ACC112 (cell line): ENCODE measurements around the gene HMCN1.

Experiments
- H2AFZ ChIP-seq: fragments of 200-600 bp; sonication (generic); one replicate; pipeline ENCODE4 v1.6.0; 2017; ENCODE audit warnings: antibody characterized with exemption, low read length; ENCODE audit not compliant: unreplicated experiment
- H3K27ac ChIP-seq: fragments of 200-600 bp; sonication (generic); 2 replicates; pipeline ENCODE4 v1.5.1; 2014; ENCODE audit warnings: low read depth, mild to moderate bottlenecking, antibody characterized with exemption, low read length, moderate library complexity
- H3K27me3 ChIP-seq: fragments of 200-600 bp; sonication (generic); 2 replicates; pipeline ENCODE4 v1.6.1; 2014; ENCODE audit warnings: mild to moderate bottlenecking, antibody characterized with exemption, low read length, moderate library complexity, mixed read lengths; ENCODE audit not compliant: insufficient read depth
- H3K36me3 ChIP-seq: fragments of 200-600 bp; sonication (generic); 2 replicates; pipeline ENCODE4 v1.6.1; 2016; ENCODE audit warnings: mild to moderate bottlenecking, antibody characterized with exemption, low read length, moderate library complexity, mixed read lengths; ENCODE audit not compliant: insufficient read depth
- H3K4me1 ChIP-seq: fragments of 200-600 bp; sonication (generic); one replicate; pipeline ENCODE4 v1.6.1; 2016; ENCODE audit warnings: low read length, mixed read lengths; ENCODE audit not compliant: insufficient read depth, unreplicated experiment, control insufficient read depth
- H3K4me3 ChIP-seq: fragments of 200-600 bp; sonication (generic); 2 replicates; pipeline ENCODE4 v1.5.1; 2014; ENCODE audit warnings: mild to moderate bottlenecking, low read depth, low read length
- H3K79me2 ChIP-seq: fragments of 200-600 bp; sonication (generic); one replicate; pipeline ENCODE4 v1.6.0; 2016; ENCODE audit warnings: low read length; ENCODE audit not compliant: control insufficient read depth, unreplicated experiment, insufficient read depth

HMCN1 gene

DNA sequence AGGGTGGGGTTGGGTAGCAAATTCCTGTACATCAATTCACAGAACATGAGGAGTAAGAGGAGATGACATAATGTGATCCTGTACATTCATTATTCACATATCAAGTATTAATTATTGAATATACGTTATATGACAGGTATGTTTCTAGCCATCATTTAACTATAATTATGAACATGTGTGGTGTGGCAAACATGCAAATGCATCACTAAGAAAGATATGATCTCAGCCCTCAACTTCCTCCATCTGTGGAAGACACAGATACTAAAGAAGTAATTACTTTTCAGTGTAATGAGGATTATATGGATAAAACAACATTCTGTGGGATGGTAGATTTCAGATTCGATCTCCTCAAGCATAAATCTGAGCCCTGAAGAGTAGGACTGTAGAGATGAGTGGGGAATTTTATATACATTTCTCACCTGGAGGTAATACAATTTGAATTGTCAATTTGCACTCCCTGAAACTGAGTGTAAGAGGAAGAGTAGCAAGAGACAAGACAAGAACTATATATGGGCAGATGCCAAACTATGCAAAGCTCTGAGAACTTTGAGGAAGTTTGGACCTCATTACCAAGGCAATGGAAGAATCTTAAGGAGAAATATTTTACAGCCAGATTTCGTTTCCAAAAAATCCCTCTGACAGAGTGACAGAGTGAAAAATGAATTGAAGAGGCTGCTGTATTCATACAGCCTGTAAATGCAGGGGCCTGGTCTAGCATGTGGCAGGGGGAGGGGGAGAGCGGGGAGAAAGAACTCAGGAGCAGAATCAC is 365.3 kb downstream of the HMCN1 start:
- no peaks in the 10 kb centered on the region for H3K27me3 ChIP-seq
- no peaks in the 10 kb centered on the region for H3K79me2 ChIP-seq
- no peak overlapping the region for H2AFZ ChIP-seq
- no peak overlapping the region for H3K27ac ChIP-seq
- H3K4me3 ChIP-seq, result no peak overlapping the region
- H3K36me3 ChIP-seq, result no peaks in the 10 kb centered on the region
- H3K4me1 ChIP-seq, result peaks cover 19% of the 10 kb centered on the region

DNA sequence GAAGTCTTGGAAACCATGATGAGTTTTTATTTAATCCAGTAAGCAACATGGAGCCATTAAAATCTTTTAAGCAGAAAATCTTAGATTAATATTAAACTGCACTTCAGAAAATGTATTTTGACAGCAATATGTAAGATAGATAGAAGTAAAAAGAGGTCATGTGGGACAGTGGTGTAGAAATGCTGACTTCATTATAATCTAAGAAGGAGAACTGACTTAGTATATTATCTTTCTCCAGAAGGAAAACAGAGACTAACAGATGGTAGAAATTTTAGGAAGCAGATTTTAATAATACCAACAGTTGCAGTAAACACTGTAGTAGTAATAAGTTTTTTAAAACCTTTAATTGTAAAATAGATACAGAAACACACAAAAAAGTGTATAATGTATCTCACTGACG is 367.9 kb downstream of the HMCN1 start:
- peaks cover 17% of the 10 kb centered on the region for H3K4me1 ChIP-seq
- H3K4me3 ChIP-seq, result 0 out of 2 replicates have a peak overlapping the region, but pooled peaks have one; percentile 40
- no peaks in the 10 kb centered on the region for H3K36me3 ChIP-seq
- H3K79me2 ChIP-seq, result no peaks in the 10 kb centered on the region
- no peak overlapping the region for H2AFZ ChIP-seq
- H3K27me3 ChIP-seq, result no peaks in the 10 kb centered on the region
- peak overlapping the region; percentile 84 for H3K27ac ChIP-seq

DNA sequence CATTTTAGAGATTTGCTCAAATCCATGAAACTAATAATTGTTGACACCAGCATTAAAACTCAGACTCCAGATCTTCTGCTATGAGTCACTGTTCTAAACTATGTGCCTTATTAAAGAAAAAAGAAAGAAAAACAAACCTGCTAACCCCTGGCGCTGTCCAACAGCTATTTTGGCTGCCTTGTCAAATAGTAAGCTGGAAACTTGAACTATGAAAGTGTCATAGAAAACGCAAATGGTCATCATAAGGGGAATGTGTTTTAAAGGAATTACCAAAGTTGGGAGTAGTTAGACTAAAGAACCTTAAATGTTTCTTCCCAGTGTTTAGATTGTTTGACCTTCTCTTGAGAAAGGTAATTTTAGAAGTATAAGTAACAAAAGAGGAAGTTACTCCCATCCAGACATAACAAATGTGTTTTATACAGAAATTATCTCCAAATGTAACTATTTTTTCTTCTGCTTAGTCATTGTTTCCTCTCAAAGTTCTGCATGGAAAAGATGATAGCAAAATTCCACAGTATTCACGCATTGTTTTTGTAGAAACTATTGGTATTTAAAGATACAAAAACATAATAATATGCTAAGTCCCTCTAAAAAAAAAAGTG is 368.5 kb downstream of the HMCN1 start:
- H3K27ac ChIP-seq, result peak overlapping the region; percentile 84
- no peaks in the 10 kb centered on the region for H3K36me3 ChIP-seq

DNA sequence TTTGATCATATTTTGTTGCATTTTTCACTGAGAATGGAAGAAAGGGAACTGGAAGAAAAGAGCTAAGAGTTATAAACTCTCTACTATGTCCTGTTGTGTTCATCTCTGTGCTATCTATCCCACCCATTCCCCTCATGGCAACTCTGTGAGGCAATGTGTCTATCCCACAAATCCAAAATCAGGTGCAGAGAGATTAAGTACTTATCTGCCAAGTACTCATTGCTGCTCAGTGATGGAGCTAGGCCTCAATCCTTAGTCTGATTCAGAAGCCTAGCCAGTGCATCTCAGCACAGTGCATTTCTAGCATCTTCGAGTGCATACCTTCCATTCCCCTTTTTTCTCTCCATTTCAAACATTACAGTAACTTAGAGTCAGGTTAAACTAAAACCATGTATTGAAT is 370.3 kb downstream of the HMCN1 start:
- Histone ChIP-seq H3K4me3 (no peak overlapping the region), H2AFZ (no peak overlapping the region), H3K36me3 (no peaks in the 10 kb centered on the region)

More for the DNA sequence above, 368.5 kb downstream of the HMCN1 start:
- H2AFZ ChIP-seq, result peak overlapping the region; percentile 64
- no peaks in the 10 kb centered on the region for H3K79me2 ChIP-seq
- peaks cover 17% of the 10 kb centered on the region for H3K4me1 ChIP-seq
- no peaks in the 10 kb centered on the region for H3K27me3 ChIP-seq
- H3K4me3 ChIP-seq, result peak overlapping the region; percentile 40; the same call in 1 of the 2 replicates

DNA sequence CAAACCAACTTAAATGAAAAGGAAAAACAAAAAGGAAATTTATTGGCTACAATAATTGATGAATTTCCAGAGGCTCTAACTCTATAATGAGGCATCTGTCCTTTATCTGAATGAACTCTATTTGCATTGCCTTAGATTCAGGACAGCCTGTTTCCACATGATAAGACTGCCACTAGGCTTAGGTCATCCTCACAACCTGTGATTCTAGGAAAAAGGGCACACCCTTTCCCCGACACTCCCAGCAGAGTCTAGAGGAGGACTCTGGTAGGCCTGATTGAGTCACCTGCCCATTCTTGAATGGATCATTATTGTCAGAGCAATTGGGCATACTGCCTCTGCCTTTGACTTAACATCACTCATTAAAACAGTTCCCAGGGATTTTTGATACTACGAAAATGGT is 378.1 kb downstream of the HMCN1 start:
- Histone ChIP-seq H3K4me1 (no peaks in the 10 kb centered on the region), H3K36me3 (no peaks in the 10 kb centered on the region), H3K4me3 (no peak overlapping the region), H3K27me3 (no peaks in the 10 kb centered on the region), H3K27ac (no peak overlapping the region), H2AFZ (no peak overlapping the region), H3K79me2 (no peaks in the 10 kb centered on the region)

More for the DNA sequence above, 370.3 kb downstream of the HMCN1 start:
- Histone ChIP-seq H3K27me3 (no peaks in the 10 kb centered on the region), H3K27ac (no peak overlapping the region), H3K4me1 (peaks cover 17% of the 10 kb centered on the region), H3K79me2 (no peaks in the 10 kb centered on the region)

DNA sequence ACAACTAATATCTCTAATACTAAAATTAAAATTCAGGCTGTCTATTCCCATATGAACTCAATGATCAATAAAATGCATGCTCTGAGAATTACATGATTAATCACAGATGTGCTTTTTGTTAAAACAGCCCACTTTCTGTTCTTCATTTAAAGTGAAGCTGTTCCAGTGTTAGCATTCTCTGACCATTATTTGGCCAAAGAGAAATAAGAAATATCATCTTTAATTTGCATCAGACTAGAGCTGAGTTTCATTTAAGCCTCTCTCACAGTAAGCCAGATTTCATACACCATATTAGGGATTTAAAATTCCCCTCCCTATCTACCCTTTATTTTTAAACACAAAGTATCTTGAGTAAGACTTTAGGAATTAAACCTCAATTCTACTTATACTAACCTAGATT is 379.3 kb downstream of the HMCN1 start:
- H3K4me1 ChIP-seq, result no peaks in the 10 kb centered on the region
- H3K27me3 ChIP-seq, result no peaks in the 10 kb centered on the region
- H3K79me2 ChIP-seq, result no peaks in the 10 kb centered on the region
- H3K36me3 ChIP-seq, result no peaks in the 10 kb centered on the region
- H2AFZ ChIP-seq, result no peak overlapping the region
- no peak overlapping the region for H3K27ac ChIP-seq
- no peak overlapping the region for H3K4me3 ChIP-seq

DNA sequence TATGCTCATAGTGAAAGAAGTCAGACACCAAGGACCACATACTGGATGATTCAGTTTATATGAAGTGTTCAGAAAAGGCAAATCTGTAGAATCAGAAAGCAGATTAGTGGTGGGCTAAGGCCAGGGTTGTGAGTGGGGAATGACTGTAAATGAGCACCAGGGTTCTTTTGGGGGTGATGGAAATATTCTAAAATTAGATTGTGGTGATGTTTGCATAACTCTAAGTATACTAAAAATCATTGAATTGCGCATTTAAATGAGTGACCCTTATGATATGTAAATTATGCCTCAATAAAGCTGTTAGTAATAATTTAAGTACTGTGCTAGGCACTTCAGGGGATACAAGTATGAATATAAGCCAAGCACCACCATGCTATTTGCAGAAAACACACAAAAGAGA is 384.5 kb downstream of the HMCN1 start:
- H2AFZ ChIP-seq, result no peak overlapping the region
- no peaks in the 10 kb centered on the region for H3K79me2 ChIP-seq
- no peaks in the 10 kb centered on the region for H3K36me3 ChIP-seq
- no peak overlapping the region for H3K27ac ChIP-seq
- H3K27me3 ChIP-seq, result no peaks in the 10 kb centered on the region
- no peak overlapping the region for H3K4me3 ChIP-seq
- H3K4me1 ChIP-seq, result no peaks in the 10 kb centered on the region

DNA sequence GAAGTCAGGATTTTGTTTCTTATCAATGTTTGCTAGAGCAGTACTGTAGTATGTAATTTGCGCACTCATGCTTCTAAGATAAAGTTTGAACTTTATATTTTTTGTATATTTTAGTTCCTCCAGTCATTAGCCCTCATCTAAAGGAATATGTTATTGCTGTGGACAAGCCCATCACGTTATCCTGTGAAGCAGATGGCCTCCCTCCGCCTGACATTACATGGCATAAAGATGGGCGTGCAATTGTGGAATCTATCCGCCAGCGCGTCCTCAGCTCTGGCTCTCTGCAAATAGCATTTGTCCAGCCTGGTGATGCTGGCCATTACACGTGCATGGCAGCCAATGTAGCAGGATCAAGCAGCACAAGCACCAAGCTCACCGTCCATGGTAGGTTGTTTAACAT is 388.6 kb downstream of the HMCN1 start:
- H2AFZ ChIP-seq, result no peak overlapping the region
- no peaks in the 10 kb centered on the region for H3K27me3 ChIP-seq
- no peak overlapping the region for H3K27ac ChIP-seq
- H3K4me1 ChIP-seq, result no peaks in the 10 kb centered on the region
- no peak overlapping the region for H3K4me3 ChIP-seq
- no peaks in the 10 kb centered on the region for H3K79me2 ChIP-seq
- no peaks in the 10 kb centered on the region for H3K36me3 ChIP-seq

DNA sequence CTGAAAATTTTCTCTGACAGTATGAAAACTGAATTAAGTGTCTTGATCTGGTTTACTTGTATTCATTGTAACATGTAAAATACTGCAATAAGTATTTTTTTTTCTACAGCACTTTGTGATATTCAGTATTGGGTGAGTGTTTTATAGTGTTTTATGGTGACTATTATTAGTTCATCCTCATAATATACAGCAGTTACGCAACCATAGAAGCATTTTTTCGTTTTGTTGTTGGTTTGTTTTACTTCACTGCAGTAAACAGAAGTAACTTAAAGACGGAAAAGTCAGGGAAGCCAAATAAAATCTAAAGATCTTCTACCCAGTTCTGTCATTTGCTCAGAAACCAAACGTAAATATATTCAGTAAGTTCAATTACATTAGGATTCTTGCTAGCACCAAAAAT is 390.8 kb downstream of the HMCN1 start:
- no peaks in the 10 kb centered on the region for H3K27me3 ChIP-seq
- H3K4me3 ChIP-seq, result no peak overlapping the region
- no peak overlapping the region for H2AFZ ChIP-seq
- H3K79me2 ChIP-seq, result no peaks in the 10 kb centered on the region
- no peak overlapping the region for H3K27ac ChIP-seq
- no peaks in the 10 kb centered on the region for H3K4me1 ChIP-seq
- no peaks in the 10 kb centered on the region for H3K36me3 ChIP-seq

DNA sequence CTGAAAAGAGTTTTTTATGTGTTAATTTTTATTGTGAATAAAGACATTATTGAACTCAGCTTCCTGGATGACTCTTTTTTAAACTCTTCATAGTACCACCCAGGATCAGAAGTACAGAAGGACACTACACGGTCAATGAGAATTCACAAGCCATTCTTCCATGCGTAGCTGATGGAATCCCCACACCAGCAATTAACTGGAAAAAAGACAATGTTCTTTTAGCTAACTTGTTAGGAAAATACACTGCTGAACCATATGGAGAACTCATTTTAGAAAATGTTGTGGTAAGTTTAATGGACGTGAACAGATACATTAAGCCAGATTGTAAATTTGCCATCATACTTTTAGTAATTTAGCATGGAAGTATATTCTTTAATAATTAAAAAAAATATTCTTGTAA is 391.3 kb downstream of the HMCN1 start:
- H3K27me3 ChIP-seq, result no peaks in the 10 kb centered on the region
- H3K4me1 ChIP-seq, result no peaks in the 10 kb centered on the region
- H3K4me3 ChIP-seq, result no peak overlapping the region
- H3K27ac ChIP-seq, result no peak overlapping the region
- H3K36me3 ChIP-seq, result no peaks in the 10 kb centered on the region
- H2AFZ ChIP-seq, result no peak overlapping the region
- no peaks in the 10 kb centered on the region for H3K79me2 ChIP-seq

DNA sequence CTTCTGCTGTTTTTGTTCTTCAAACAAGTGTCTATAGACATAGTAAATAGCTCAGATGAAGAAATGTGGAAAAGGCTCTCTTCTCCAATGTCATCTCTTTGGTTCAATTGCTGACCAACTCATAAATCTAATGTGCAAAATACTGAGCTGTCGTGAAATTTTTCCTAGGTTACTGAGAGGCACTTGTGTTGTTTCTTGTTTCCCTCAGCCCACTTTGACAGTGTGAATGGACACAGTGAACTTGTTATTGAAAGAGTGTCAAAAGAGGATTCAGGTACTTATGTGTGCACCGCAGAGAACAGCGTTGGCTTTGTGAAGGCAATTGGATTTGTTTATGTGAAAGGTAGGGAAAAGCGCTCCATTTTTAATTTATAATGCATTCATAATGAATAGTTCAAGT is 395.6 kb downstream of the HMCN1 start:
- Histone ChIP-seq H2AFZ (no peak overlapping the region), H3K36me3 (no peaks in the 10 kb centered on the region), H3K4me1 (no peaks in the 10 kb centered on the region), H3K4me3 (no peak overlapping the region), H3K79me2 (no peaks in the 10 kb centered on the region), H3K27ac (no peak overlapping the region), H3K27me3 (no peaks in the 10 kb centered on the region)
